Measurements from ENCODE around the gene FGFR1OP2. TPM values are rescaled to one million over a fixed set of nuclear protein-coding genes. Genes with fewer than 3 reads are reported as not detected.

Gene FGFR1OP2
- total RNA-seq, 1 experiment from 2014 or later: 48.2 TPM

- H3K9me3 ChIP-seq (ENCODE audit: low read length): no peaks in the 10 kb centered on the region
- peak overlapping the region; percentile 5 for H3K4me2 ChIP-seq (ENCODE audit: low read depth, low read length, poor library complexity, severe bottlenecking)
- H3K27ac ChIP-seq (ENCODE audit: low read length): peak overlapping the region; percentile 68
- DNase-seq: no peak
- no peaks in the 10 kb centered on the region for H4K20me1 ChIP-seq (ENCODE audit: insufficient read depth, low read depth, low read length)
- H3K36me3 ChIP-seq (ENCODE audit: insufficient read depth, low read length): peaks cover 7% of the 10 kb centered on the region; the same call in 1 of the 2 replicates
- H3K4me3 ChIP-seq (ENCODE audit: low read length): no peak overlapping the region
- H3K9ac ChIP-seq (ENCODE audit: low read length): no peak overlapping the region
- H3K79me2 ChIP-seq (ENCODE audit: low read length): peaks cover 78% of the 10 kb centered on the region
- H3K9me2 ChIP-seq (replicated peaks; ENCODE audit: insufficient read depth, low read length): no peaks in the 10 kb centered on the region
- H3K27me3 ChIP-seq (ENCODE audit: low read length): no peaks in the 10 kb centered on the region
- no peak overlapping the region for H2AFZ ChIP-seq (ENCODE audit: low read length)
- H3K4me1 ChIP-seq (ENCODE audit: low read length): peaks cover 82% of the 10 kb centered on the region
These were observed 71.6 kb downstream of the FGFR1OP2 start for GRCh38 chr12:27009881-27010301.

- peak overlapping the region; percentile 81; the same call in 1 of the 2 replicates for H3K9ac ChIP-seq (ENCODE audit: low read length)
- H3K27me3 ChIP-seq (ENCODE audit: low read length): no peaks in the 10 kb centered on the region
- H3K9me2 ChIP-seq (replicated peaks; ENCODE audit: insufficient read depth, low read length): no peaks in the 10 kb centered on the region
- H3K4me3 ChIP-seq (ENCODE audit: low read length): peak overlapping the region; percentile 97; the same call in 1 of the 2 replicates
- peaks cover 7% of the 10 kb centered on the region; the same call in 1 of the 2 replicates for H3K36me3 ChIP-seq (ENCODE audit: insufficient read depth, low read length)
- peak overlapping the region; percentile 96 for H3K4me2 ChIP-seq (ENCODE audit: low read depth, low read length, poor library complexity, severe bottlenecking)
- no peak for DNase-seq
- no peaks in the 10 kb centered on the region for H4K20me1 ChIP-seq (ENCODE audit: insufficient read depth, low read depth, low read length)
- no peak overlapping the region for H3K27ac ChIP-seq (ENCODE audit: low read length)
- peaks cover 59% of the 10 kb centered on the region for H3K79me2 ChIP-seq (ENCODE audit: low read length)
- no peaks in the 10 kb centered on the region for H3K9me3 ChIP-seq (ENCODE audit: low read length)
- H2AFZ ChIP-seq (ENCODE audit: low read length): no peak overlapping the region
- H3K4me1 ChIP-seq (ENCODE audit: low read length): peaks cover 74% of the 10 kb centered on the region
These were observed 74.1 kb downstream of the FGFR1OP2 start for GRCh38 chr12:27012239-27012981.

GRCh38 chr12:27012982-27013255 is 74.6 kb downstream of the FGFR1OP2 start:
- no peak for DNase-seq
- peak overlapping the region; percentile 81 for H3K9ac ChIP-seq (ENCODE audit: low read length)
- no peak overlapping the region for H2AFZ ChIP-seq (ENCODE audit: low read length)
- H3K79me2 ChIP-seq (ENCODE audit: low read length): peaks cover 54% of the 10 kb centered on the region
- peaks cover 68% of the 10 kb centered on the region for H3K4me1 ChIP-seq (ENCODE audit: low read length)
- H4K20me1 ChIP-seq (ENCODE audit: insufficient read depth, low read depth, low read length): no peaks in the 10 kb centered on the region
- H3K27ac ChIP-seq (ENCODE audit: low read length): no peak overlapping the region
- peak overlapping the region; percentile 96 for H3K4me2 ChIP-seq (ENCODE audit: low read depth, low read length, poor library complexity, severe bottlenecking)
- H3K4me3 ChIP-seq (ENCODE audit: low read length): peak overlapping the region; percentile 97
- no peaks in the 10 kb centered on the region for H3K9me2 ChIP-seq (replicated peaks; ENCODE audit: insufficient read depth, low read length)
- H3K27me3 ChIP-seq (ENCODE audit: low read length): no peaks in the 10 kb centered on the region
- H3K9me3 ChIP-seq (ENCODE audit: low read length): no peaks in the 10 kb centered on the region
- H3K36me3 ChIP-seq (ENCODE audit: insufficient read depth, low read length): peaks cover 7% of the 10 kb centered on the region; the same call in 1 of the 2 replicates

GRCh38 chr12:27013611-27014084 is 75.4 kb downstream of the FGFR1OP2 start:
- DNase-seq: peak; percentile 65
- H3K9me3 ChIP-seq (ENCODE audit: low read length): no peaks in the 10 kb centered on the region
- H3K79me2 ChIP-seq (ENCODE audit: low read length): peaks cover 47% of the 10 kb centered on the region
- peaks cover 7% of the 10 kb centered on the region; the same call in 1 of the 2 replicates for H3K36me3 ChIP-seq (ENCODE audit: insufficient read depth, low read length)
- H3K4me3 ChIP-seq (ENCODE audit: low read length): peak overlapping the region; percentile 97
- H3K27ac ChIP-seq (ENCODE audit: low read length): peak overlapping the region; percentile 47
- H3K4me1 ChIP-seq (ENCODE audit: low read length): peaks cover 61% of the 10 kb centered on the region
- peak overlapping the region; percentile 96 for H3K4me2 ChIP-seq (ENCODE audit: low read depth, low read length, poor library complexity, severe bottlenecking)
- no peaks in the 10 kb centered on the region for H3K9me2 ChIP-seq (replicated peaks; ENCODE audit: insufficient read depth, low read length)
- H2AFZ ChIP-seq (ENCODE audit: low read length): peak overlapping the region; percentile 88
- peak overlapping the region; percentile 81 for H3K9ac ChIP-seq (ENCODE audit: low read length)
- H4K20me1 ChIP-seq (ENCODE audit: insufficient read depth, low read depth, low read length): no peaks in the 10 kb centered on the region
- no peaks in the 10 kb centered on the region for H3K27me3 ChIP-seq (ENCODE audit: low read length)

- Histone ChIP-seq H3K9ac (ENCODE audit: low read length) (peak within 1 kb of the TSS; percentile 81), H4K20me1 (ENCODE audit: insufficient read depth, low read depth, low read length) (no peaks in the 10 kb centered on the region), H3K4me3 (ENCODE audit: low read length) (peak within 1 kb of the TSS; percentile 97), H3K4me1 (ENCODE audit: low read length) (peaks cover 55% of the 10 kb centered on the region), H3K9me3 (ENCODE audit: low read length) (no peaks in the 10 kb centered on the region), H3K36me3 (ENCODE audit: insufficient read depth, low read length) (peaks cover 7% of the 10 kb centered on the region; the same call in 1 of the 2 replicates), H3K4me2 (ENCODE audit: low read depth, low read length, poor library complexity, severe bottlenecking) (peak within 1 kb of the TSS; percentile 96), H3K27me3 (ENCODE audit: low read length) (no peaks in the 10 kb centered on the region), H2AFZ (ENCODE audit: low read length) (peak within 1 kb of the TSS; percentile 100), H3K79me2 (ENCODE audit: low read length) (peaks cover 42% of the 10 kb centered on the region), H3K27ac (ENCODE audit: low read length) (peak within 1 kb of the TSS; percentile 56), H3K9me2 (replicated peaks; ENCODE audit: insufficient read depth, low read length) (no peaks in the 10 kb centered on the region)
- DNase-seq: peak; percentile 98
These were observed 76.0 kb downstream of the FGFR1OP2 start, which contains the start of gene TM7SF3 for GRCh38 chr12:27014085-27014858. Gene TM7SF3, minus strand, starts transcription at chr12:27014384. Its CDS starts 216 bp downstream, at chr12:27014168.

GRCh38 chr12:27014859-27015729 is 76.8 kb downstream of the FGFR1OP2 start:
- Histone ChIP-seq H3K79me2 (ENCODE audit: low read length) (peaks cover 34% of the 10 kb centered on the region), H3K27me3 (ENCODE audit: low read length) (no peaks in the 10 kb centered on the region), H3K4me1 (ENCODE audit: low read length) (peaks cover 47% of the 10 kb centered on the region), H3K4me3 (ENCODE audit: low read length) (peak overlapping the region; percentile 97), H3K9me3 (ENCODE audit: low read length) (no peaks in the 10 kb centered on the region), H3K9me2 (replicated peaks; ENCODE audit: insufficient read depth, low read length) (no peaks in the 10 kb centered on the region), H3K27ac (ENCODE audit: low read length) (peak overlapping the region; percentile 56; the same call in 1 of the 2 replicates), H4K20me1 (ENCODE audit: insufficient read depth, low read depth, low read length) (no peaks in the 10 kb centered on the region), H3K36me3 (ENCODE audit: insufficient read depth, low read length) (peaks cover 7% of the 10 kb centered on the region; the same call in 1 of the 2 replicates), H3K9ac (ENCODE audit: low read length) (peak overlapping the region; percentile 73), H2AFZ (ENCODE audit: low read length) (peak overlapping the region; percentile 100), H3K4me2 (ENCODE audit: low read depth, low read length, poor library complexity, severe bottlenecking) (peak overlapping the region; percentile 96)
- DNase-seq: peak; percentile 61

- Histone ChIP-seq H3K36me3 (ENCODE audit: insufficient read depth, low read length) (0 out of 2 replicates have a peak, but pooled peaks cover 3% of the 10 kb centered on the region), H3K4me2 (ENCODE audit: low read depth, low read length, poor library complexity, severe bottlenecking) (peak overlapping the region; percentile 96), H3K79me2 (ENCODE audit: low read length) (peaks cover 28% of the 10 kb centered on the region), H3K4me3 (ENCODE audit: low read length) (no peak overlapping the region), H3K4me1 (ENCODE audit: low read length) (peaks cover 41% of the 10 kb centered on the region), H3K9ac (ENCODE audit: low read length) (no peak overlapping the region), H4K20me1 (ENCODE audit: insufficient read depth, low read depth, low read length) (no peaks in the 10 kb centered on the region), H3K27ac (ENCODE audit: low read length) (no peak overlapping the region), H3K9me2 (replicated peaks; ENCODE audit: insufficient read depth, low read length) (no peaks in the 10 kb centered on the region), H3K27me3 (ENCODE audit: low read length) (no peaks in the 10 kb centered on the region), H3K9me3 (ENCODE audit: low read length) (no peaks in the 10 kb centered on the region), H2AFZ (ENCODE audit: low read length) (peak overlapping the region; percentile 100)
- peak; percentile 84 for DNase-seq
These were observed 77.4 kb downstream of the FGFR1OP2 start for GRCh38 chr12:27015730-27016076.

All from Karpas-422 (cell line).